NT2/D1 (cell line): Measurements from ENCODE around the gene METTL16.

Experiments
- SUZ12 ChIP-seq: IDR thresholded peaks from 2 replicates; pipeline ENCODE4 v1.6.1; 2011; ENCODE audit not compliant: insufficient read length, insufficient read depth; ENCODE audit errors: extremely low read depth
- YY1 ChIP-seq: IDR thresholded peaks from 2 replicates; pipeline ENCODE4 v1.6.1; 2011; ENCODE audit not compliant: insufficient read length, insufficient read depth

DNA sequence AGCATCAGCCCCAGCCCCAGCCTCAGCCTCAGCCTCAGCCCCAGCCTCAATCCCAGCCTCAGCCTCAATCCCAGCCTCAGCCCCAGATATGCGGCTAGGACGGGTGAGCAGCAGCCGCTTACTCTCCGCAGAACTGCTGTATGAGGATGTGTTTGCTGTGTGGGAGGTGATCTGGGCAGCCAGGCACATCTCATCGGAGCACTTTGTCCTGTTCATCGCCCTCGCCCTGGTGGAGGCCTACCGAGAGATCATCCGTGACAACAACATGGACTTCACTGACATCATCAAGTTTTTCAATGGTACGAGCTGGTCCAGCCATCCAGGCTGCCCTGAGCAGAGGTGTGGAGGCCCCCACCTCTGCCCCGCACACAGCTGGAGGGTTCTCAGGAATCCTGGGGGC, 132.8 kb downstream of the METTL16 start:
- TF ChIP-seq SUZ12 (no peak), YY1 (no peak)
